ENCODE measurements around the gene OPCML. TPM values are rescaled to one million over a fixed set of nuclear protein-coding genes. Genes with fewer than 3 reads are reported as not detected.

The OPCML gene
- total RNA-seq, 2 experiments from 2014 or later, result not detected

GRCh38 chr11:133176748-133177147 is 355.6 kb downstream of the OPCML start:
- H3K4me1 Mint-ChIP-seq (ENCODE audit: low read depth), result no peaks in the 10 kb centered on the region
- intact Hi-C loops (cut with micrococcal nuclease), result no loop called here
- DNase-seq, result no peak
- POLR2A ChIA-PET, result no interaction called here
- H3K36me3 Mint-ChIP-seq, result no peaks in the 10 kb centered on the region
- H3K27ac Mint-ChIP-seq, result no peak overlapping the region
- no peak overlapping the region for H3K4me3 Mint-ChIP-seq
- CTCF ChIA-PET, result no interaction called here
- no peaks in the 10 kb centered on the region for H3K9me3 Mint-ChIP-seq
- H3K27me3 Mint-ChIP-seq, result no peaks in the 10 kb centered on the region

GRCh38 chr11:133175103-133175502 is 357.2 kb downstream of the OPCML start:
- H3K27ac Mint-ChIP-seq, result no peak overlapping the region
- DNase-seq, result no peak

GRCh38 chr11:133173810-133174412 is 358.4 kb downstream of the OPCML start:
- Mint-ChIP-seq H3K4me3 (no peak overlapping the region), H3K36me3 (no peaks in the 10 kb centered on the region), H3K4me1 (ENCODE audit: low read depth) (no peaks in the 10 kb centered on the region), H3K9me3 (no peaks in the 10 kb centered on the region), H3K27ac (no peak overlapping the region), H3K27me3 (no peaks in the 10 kb centered on the region)
- CTCF ChIA-PET, result no interaction called here
- no peak for DNase-seq
- POLR2A ChIA-PET, result no interaction called here
- intact Hi-C loops (cut with micrococcal nuclease), result no loop called here

More at GRCh38 chr11:133175103-133175502, 357.2 kb downstream of the OPCML start:
- POLR2A ChIA-PET, result no interaction called here
- intact Hi-C loops (cut with micrococcal nuclease), result no loop called here
- Mint-ChIP-seq H3K4me1 (ENCODE audit: low read depth) (no peaks in the 10 kb centered on the region), H3K36me3 (no peaks in the 10 kb centered on the region), H3K27me3 (no peaks in the 10 kb centered on the region), H3K9me3 (no peaks in the 10 kb centered on the region), H3K4me3 (no peak overlapping the region)
- CTCF ChIA-PET, result interaction anchor here (0.6 kb wide), 1 partner anchor 1771 kb away, joined by 3 read pairs; no protein-coding TSS in a partner anchor

- Mint-ChIP-seq H3K9me3 (no peaks in the 10 kb centered on the region), H3K4me1 (ENCODE audit: low read depth) (no peaks in the 10 kb centered on the region), H3K4me3 (no peak overlapping the region), H3K27me3 (no peaks in the 10 kb centered on the region), H3K27ac (no peak overlapping the region), H3K36me3 (no peaks in the 10 kb centered on the region)
- POLR2A ChIA-PET, result no interaction called here
- no peak for DNase-seq
- intact Hi-C loops (cut with micrococcal nuclease), result no loop called here
- CTCF ChIA-PET, result no interaction called here
These were observed 360.0 kb downstream of the OPCML start for GRCh38 chr11:133172349-133172748.

DNA sequence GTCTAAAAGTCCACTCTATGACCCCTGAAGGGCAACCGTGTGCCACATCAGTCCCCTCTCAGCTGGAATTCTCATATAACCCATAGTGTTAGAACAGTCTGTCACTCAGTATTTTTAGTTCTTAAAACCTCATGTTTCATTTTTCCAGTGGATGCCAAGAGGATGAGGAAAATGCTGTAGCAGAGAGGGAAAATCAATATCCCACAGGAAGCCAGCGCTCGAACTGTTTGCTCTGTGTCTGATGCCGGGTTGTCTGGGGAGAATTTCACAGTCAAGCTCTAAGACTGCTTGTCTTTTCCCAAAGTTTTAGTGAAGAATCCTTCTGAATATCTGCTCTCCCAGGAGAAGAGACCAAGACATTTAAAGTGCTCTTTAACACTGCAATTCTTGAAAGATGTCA is 360.9 kb downstream of the OPCML start:
- H3K4me3 Mint-ChIP-seq, result no peak overlapping the region
- no peaks in the 10 kb centered on the region for H3K9me3 Mint-ChIP-seq
- POLR2A ChIA-PET, result no interaction called here
- intact Hi-C loops (cut with micrococcal nuclease), result no loop called here
- H3K27me3 Mint-ChIP-seq, result no peaks in the 10 kb centered on the region
- no peaks in the 10 kb centered on the region for H3K36me3 Mint-ChIP-seq
- H3K27ac Mint-ChIP-seq, result no peak overlapping the region
- DNase-seq, result no peak
- CTCF ChIA-PET, result no interaction called here
- no peaks in the 10 kb centered on the region for H3K4me1 Mint-ChIP-seq (ENCODE audit: low read depth)

DNA sequence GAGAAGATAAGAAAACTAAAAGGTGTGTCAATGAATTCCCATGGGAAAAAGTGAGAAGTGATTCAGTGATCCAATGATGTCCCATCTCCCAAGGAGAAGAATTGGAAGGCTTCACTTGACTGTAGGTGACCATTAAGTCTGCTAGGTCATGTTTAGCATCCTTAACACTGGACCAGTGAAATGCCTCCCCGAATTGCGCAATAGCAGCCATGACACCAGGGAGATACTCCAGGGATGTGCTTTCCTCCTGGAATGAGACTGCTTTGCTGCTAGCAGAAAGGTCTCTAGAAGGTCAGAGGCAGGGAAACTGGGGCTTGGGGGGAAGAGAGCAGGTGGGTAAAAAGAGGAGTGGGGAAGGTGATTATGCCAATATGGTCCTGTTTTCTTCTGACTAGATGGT is 364.3 kb downstream of the OPCML start:
- Mint-ChIP-seq H3K36me3 (no peaks in the 10 kb centered on the region), H3K9me3 (no peaks in the 10 kb centered on the region), H3K4me1 (ENCODE audit: low read depth) (no peaks in the 10 kb centered on the region), H3K27me3 (no peaks in the 10 kb centered on the region), H3K4me3 (no peak overlapping the region), H3K27ac (no peak overlapping the region)
- intact Hi-C loops (cut with micrococcal nuclease), result no loop called here
- ChIA-PET CTCF (no interaction called here), POLR2A (no interaction called here)
- DNase-seq, result no peak

DNA sequence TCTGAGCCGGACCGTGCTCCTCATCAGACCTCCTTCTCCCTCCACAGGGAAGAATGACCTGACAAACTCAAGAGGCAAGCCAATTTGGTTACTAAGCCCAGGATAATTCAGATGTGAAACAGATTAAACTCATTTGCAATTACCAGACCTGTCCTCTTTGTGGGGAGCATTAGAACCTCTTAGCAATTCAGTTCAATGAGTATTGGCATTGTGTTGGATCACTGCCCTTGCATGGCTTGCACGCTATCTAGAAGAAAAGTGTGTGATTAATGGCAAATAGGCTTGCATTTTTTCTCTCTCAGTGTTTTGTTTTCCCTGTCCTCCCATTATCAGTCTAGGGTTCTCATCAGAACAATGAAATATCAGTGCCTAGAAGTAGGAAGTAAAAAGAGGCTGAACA is 365.6 kb downstream of the OPCML start:
- H3K4me1 Mint-ChIP-seq (ENCODE audit: low read depth), result no peaks in the 10 kb centered on the region
- H3K27me3 Mint-ChIP-seq, result no peaks in the 10 kb centered on the region
- no peak overlapping the region for H3K4me3 Mint-ChIP-seq
- CTCF ChIA-PET, result no interaction called here
- no peak overlapping the region for H3K27ac Mint-ChIP-seq
- H3K36me3 Mint-ChIP-seq, result no peaks in the 10 kb centered on the region
- intact Hi-C loops (cut with micrococcal nuclease), result no loop called here
- POLR2A ChIA-PET, result no interaction called here
- no peaks in the 10 kb centered on the region for H3K9me3 Mint-ChIP-seq
- no peak for DNase-seq

- CTCF ChIA-PET, result no interaction called here
- no peak for DNase-seq
- intact Hi-C loops (cut with micrococcal nuclease), result no loop called here
These were observed 367.3 kb downstream of the OPCML start for GRCh38 chr11:133164986-133165385.

DNA sequence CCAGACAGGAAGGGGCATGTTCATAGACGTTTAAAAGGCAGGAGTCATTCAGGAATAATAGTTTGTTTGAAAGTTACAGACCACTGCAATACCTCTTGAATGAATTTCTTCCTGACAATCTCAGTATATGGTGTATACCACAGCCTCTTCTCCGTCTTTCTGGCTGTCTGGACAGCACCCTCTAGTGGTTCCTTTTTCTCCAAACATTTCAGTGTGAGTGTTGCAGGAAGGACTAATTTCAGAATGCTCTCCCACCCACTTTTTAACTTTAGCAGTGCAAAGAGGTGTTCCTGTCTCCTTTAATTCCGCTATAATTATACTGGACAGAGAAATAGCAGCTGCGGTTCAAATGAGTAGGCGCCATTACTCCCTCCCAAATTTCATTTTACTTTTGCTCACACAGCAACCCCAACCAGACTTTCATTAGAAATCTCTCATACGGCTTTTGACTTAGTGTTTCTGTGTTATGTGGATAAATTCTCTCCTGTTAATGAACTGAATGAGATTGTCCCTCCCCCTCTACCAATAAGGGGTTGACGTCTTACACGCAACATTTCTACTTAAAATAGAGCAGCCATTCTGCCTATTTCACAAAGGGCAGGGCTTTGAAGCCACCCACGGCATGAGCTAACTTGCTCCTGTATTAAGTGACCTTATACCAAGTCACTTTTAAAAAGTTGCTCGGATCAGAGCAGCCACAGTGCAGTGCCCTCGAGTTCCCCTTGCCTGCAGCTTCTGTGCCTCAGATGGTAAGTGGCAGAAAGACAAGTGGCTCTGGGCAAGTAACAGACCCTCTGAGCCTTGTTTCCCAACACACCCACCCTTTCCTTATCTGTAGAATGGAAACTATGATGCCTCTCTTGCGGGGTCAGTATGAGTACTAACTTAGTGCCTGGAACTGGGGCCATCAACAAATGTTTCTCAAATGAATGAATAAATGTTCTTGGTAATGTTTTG is 368.6 kb downstream of the OPCML start:
- DNase-seq, result no peak
- CTCF ChIA-PET, result interaction anchor here (0.7 to 0.8 kb wide), 2 partner anchors 55 to 658 kb away, joined by 3 read pairs; no protein-coding TSS in a partner anchor
- no peaks in the 10 kb centered on the region for H3K27me3 Mint-ChIP-seq

More at GRCh38 chr11:133164986-133165385, 367.3 kb downstream of the OPCML start:
- Mint-ChIP-seq H3K27me3 (no peaks in the 10 kb centered on the region), H3K36me3 (no peaks in the 10 kb centered on the region), H3K27ac (no peak overlapping the region), H3K9me3 (no peaks in the 10 kb centered on the region), H3K4me3 (no peak overlapping the region), H3K4me1 (ENCODE audit: low read depth) (no peaks in the 10 kb centered on the region)
- POLR2A ChIA-PET, result no interaction called here

DNA sequence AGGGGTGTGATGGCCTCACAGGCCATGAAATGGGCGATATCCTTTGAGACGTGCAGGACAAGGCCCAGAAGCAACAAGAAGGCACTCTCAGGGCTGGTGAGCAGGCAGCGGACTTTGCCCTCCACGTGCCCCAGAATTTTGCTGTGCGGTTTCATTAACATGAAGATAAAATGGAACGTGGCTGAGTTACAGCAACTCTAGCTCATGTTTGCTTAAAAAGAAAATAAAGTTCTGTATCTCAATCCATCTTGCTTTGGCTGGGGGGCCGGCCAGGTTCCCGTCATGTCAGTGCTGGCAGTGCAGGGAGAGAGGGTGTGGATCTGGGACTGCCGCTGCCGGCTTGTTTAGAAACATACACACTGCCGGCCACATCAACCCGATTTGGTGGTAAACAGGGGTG is 370.1 kb downstream of the OPCML start:
- DNase-seq, result no peak
- ChIA-PET CTCF (no interaction called here), POLR2A (no interaction called here)
- H3K4me3 Mint-ChIP-seq, result no peak overlapping the region
- no peak overlapping the region for H3K27ac Mint-ChIP-seq
- no peaks in the 10 kb centered on the region for H3K4me1 Mint-ChIP-seq (ENCODE audit: low read depth)
- peaks cover 5% of the 10 kb centered on the region for H3K27me3 Mint-ChIP-seq
- intact Hi-C loops (cut with micrococcal nuclease), result no loop called here
- H3K36me3 Mint-ChIP-seq, result no peaks in the 10 kb centered on the region
- no peaks in the 10 kb centered on the region for H3K9me3 Mint-ChIP-seq

More for the DNA sequence above, 368.6 kb downstream of the OPCML start:
- no peak overlapping the region for H3K27ac Mint-ChIP-seq
- no peak overlapping the region for H3K4me3 Mint-ChIP-seq
- POLR2A ChIA-PET, result no interaction called here
- H3K4me1 Mint-ChIP-seq (ENCODE audit: low read depth), result no peaks in the 10 kb centered on the region
- no peaks in the 10 kb centered on the region for H3K36me3 Mint-ChIP-seq
- no peaks in the 10 kb centered on the region for H3K9me3 Mint-ChIP-seq
- intact Hi-C loops (cut with micrococcal nuclease), result no loop called here

DNA sequence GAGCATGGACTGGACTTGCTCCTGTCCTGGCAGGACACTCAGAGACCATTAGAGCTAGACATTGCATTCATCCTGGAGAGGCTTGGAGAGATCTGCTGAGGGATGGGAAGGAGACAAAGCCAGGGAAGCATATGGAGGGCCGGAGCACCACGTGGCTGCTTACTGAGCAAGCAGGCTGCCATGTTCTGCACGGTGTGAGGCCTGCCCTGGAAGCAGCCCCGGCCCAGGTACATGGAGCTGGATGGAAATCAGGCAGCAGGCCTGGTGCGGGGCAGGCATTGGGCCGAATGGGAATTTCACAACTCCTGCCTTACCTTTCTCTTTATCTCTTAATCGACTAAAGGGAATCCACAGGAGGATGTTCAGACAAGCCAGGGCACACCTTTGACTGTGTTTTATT is 371.5 kb downstream of the OPCML start:
- Mint-ChIP-seq H3K9me3 (no peaks in the 10 kb centered on the region), H3K36me3 (no peaks in the 10 kb centered on the region), H3K4me1 (ENCODE audit: low read depth) (no peaks in the 10 kb centered on the region), H3K4me3 (no peak overlapping the region), H3K27ac (no peak overlapping the region), H3K27me3 (peaks cover 8% of the 10 kb centered on the region)
- ChIA-PET POLR2A (no interaction called here), CTCF (no interaction called here)
- intact Hi-C loops (cut with micrococcal nuclease), result no loop called here
- no peak for DNase-seq

GRCh38 chr11:133156986-133157745 is 375.1 kb downstream of the OPCML start:
- DNase-seq, result no peak
- Mint-ChIP-seq H3K36me3 (no peaks in the 10 kb centered on the region), H3K27me3 (peaks cover 8% of the 10 kb centered on the region), H3K27ac (no peak overlapping the region), H3K4me1 (ENCODE audit: low read depth) (no peaks in the 10 kb centered on the region), H3K4me3 (no peak overlapping the region), H3K9me3 (no peaks in the 10 kb centered on the region)
- ChIA-PET CTCF (no interaction called here), POLR2A (no interaction called here)
- intact Hi-C loops (cut with micrococcal nuclease), result no loop called here

All from activated CD4-positive, alpha-beta memory T cell treated with anti-CD3 and anti-CD28 coated beads for 36 hours (primary cell).